ENCODE data around the gene KCNIP4. TPM values are rescaled to one million over a fixed set of nuclear protein-coding genes. Genes with fewer than 3 reads are reported as not detected.

Gene KCNIP4
- polyA plus RNA-seq, 1 donor (not counting 4 experiments of a cell fraction or from before 2014, with no cell fraction given), result 0.07 TPM

- H3K9me3 ChIP-seq (ENCODE audit: control insufficient read depth, low read depth, low read length), result no peaks in the 10 kb centered on the region
- TF ChIP-seq EZH2 (IDR thresholded peaks at IDR 0.05; ENCODE audit: low read length) (no peak), CTCF (optimal IDR thresholded peaks at IDR 0.05 in 1 of 3, IDR thresholded peaks at IDR 0.05 in 1 of 3, conservative IDR thresholded peaks at IDR 0.05 in 1 of 3; ENCODE audit: extremely low read depth in 1 of 3, insufficient read depth in 2 of 3, low read length in 3 of 3) (no peak)
- FAIRE-seq (no peak), DNase-seq (ENCODE audit: low read depth, low spot score) (no peak)
- H3K4me3 ChIP-seq (ENCODE audit: control insufficient read depth in 2 of 3, extremely low read depth in 1 of 3, insufficient read depth in 2 of 3, low read depth in 1 of 3, low read length in 3 of 3), result no peak overlapping the region
- H3K9me1 ChIP-seq (ENCODE audit: control insufficient read depth, extremely low read depth, insufficient read depth, low read length), result no peaks in the 10 kb centered on the region
- no peaks in the 10 kb centered on the region for H3K27me3 ChIP-seq (ENCODE audit: control insufficient read depth, extremely low read depth, insufficient read depth, low read length)
- H3K27ac ChIP-seq (ENCODE audit: control insufficient read depth, insufficient read depth, low read length), result no peak overlapping the region
- H4K20me1 ChIP-seq (ENCODE audit: control insufficient read depth, extremely low read depth, insufficient read depth, low read length), result no peaks in the 10 kb centered on the region
- H3K4me2 ChIP-seq (ENCODE audit: control insufficient read depth, extremely low read depth, insufficient read depth, low read depth, low read length), result no peak overlapping the region
- H3K36me3 ChIP-seq (ENCODE audit: control insufficient read depth in 2 of 2, extremely low read depth in 1 of 2, insufficient read depth in 2 of 2, low read length in 2 of 2), result no peaks in the 10 kb centered on the region
- H3K9ac ChIP-seq (ENCODE audit: control insufficient read depth, extremely low read depth, insufficient read depth, low read length), result no peak overlapping the region
- H3K79me2 ChIP-seq (ENCODE audit: control insufficient read depth, insufficient read depth, low read length), result no peaks in the 10 kb centered on the region
- H2AFZ ChIP-seq (ENCODE audit: control insufficient read depth, low read length), result no peak overlapping the region
- no peaks in the 10 kb centered on the region for H3K4me1 ChIP-seq (ENCODE audit: control insufficient read depth, extremely low read depth, insufficient read depth, low read length)
- dilution Hi-C loops (cut with MboI; ENCODE audit: extremely low pct_ligation_motif_present, low sequenced_read_pairs), result no loop called here
Observed at GRCh38 chr4:21811565-21811964, 137.0 kb downstream of the KCNIP4 start.

- H3K27ac ChIP-seq (ENCODE audit: control insufficient read depth, insufficient read depth, low read length), result no peak overlapping the region
- H4K20me1 ChIP-seq (ENCODE audit: control insufficient read depth, extremely low read depth, insufficient read depth, low read length), result no peaks in the 10 kb centered on the region
- no peaks in the 10 kb centered on the region for H3K36me3 ChIP-seq (ENCODE audit: control insufficient read depth in 2 of 2, extremely low read depth in 1 of 2, insufficient read depth in 2 of 2, low read length in 2 of 2)
- no peak overlapping the region for H2AFZ ChIP-seq (ENCODE audit: control insufficient read depth, low read length)
- no peak overlapping the region for H3K4me2 ChIP-seq (ENCODE audit: control insufficient read depth, extremely low read depth, insufficient read depth, low read depth, low read length)
- H3K4me3 ChIP-seq (ENCODE audit: control insufficient read depth in 2 of 3, extremely low read depth in 1 of 3, insufficient read depth in 2 of 3, low read depth in 1 of 3, low read length in 3 of 3), result no peak overlapping the region
- no peak overlapping the region for H3K9ac ChIP-seq (ENCODE audit: control insufficient read depth, extremely low read depth, insufficient read depth, low read length)
- dilution Hi-C loops (cut with MboI; ENCODE audit: extremely low pct_ligation_motif_present, low sequenced_read_pairs), result no loop called here
- TF ChIP-seq CTCF (optimal IDR thresholded peaks at IDR 0.05 in 1 of 3, IDR thresholded peaks at IDR 0.05 in 1 of 3, conservative IDR thresholded peaks at IDR 0.05 in 1 of 3; ENCODE audit: extremely low read depth in 1 of 3, insufficient read depth in 2 of 3, low read length in 3 of 3) (peak in 1 of 3 experiments; percentile 38), EZH2 (IDR thresholded peaks at IDR 0.05; ENCODE audit: low read length) (no peak)
- no peaks in the 10 kb centered on the region for H3K27me3 ChIP-seq (ENCODE audit: control insufficient read depth, extremely low read depth, insufficient read depth, low read length)
- no peaks in the 10 kb centered on the region for H3K9me1 ChIP-seq (ENCODE audit: control insufficient read depth, extremely low read depth, insufficient read depth, low read length)
- no peak for FAIRE-seq
- no peak for DNase-seq (ENCODE audit: low read depth, low spot score)
- no peaks in the 10 kb centered on the region for H3K79me2 ChIP-seq (ENCODE audit: control insufficient read depth, insufficient read depth, low read length)
- H3K4me1 ChIP-seq (ENCODE audit: control insufficient read depth, extremely low read depth, insufficient read depth, low read length), result no peaks in the 10 kb centered on the region
- no peaks in the 10 kb centered on the region for H3K9me3 ChIP-seq (ENCODE audit: control insufficient read depth, low read depth, low read length)
Observed at GRCh38 chr4:21806991-21807390, 141.6 kb downstream of the KCNIP4 start.

Measured in keratinocyte (primary cell).